GM21367 (cell line): ENCODE data around the gene JCAD.

ENCODE experiments used
- ATAC-seq: cut with Tn5 transposase; IDR thresholded peaks from one replicate; pipeline ENCODE4 v1.9.1; 2021; ENCODE audit not compliant: unreplicated experiment

Gene JCAD

GRCh38 chr10:30045961-30046360, 13.4 kb downstream of the JCAD start:
- no peak for ATAC-seq

- no peak for ATAC-seq
Observed at GRCh38 chr10:30043476-30044270, 15.7 kb downstream of the JCAD start.

- no peak for ATAC-seq
Observed at GRCh38 chr10:30042820-30043219, 16.6 kb downstream of the JCAD start.

DNA sequence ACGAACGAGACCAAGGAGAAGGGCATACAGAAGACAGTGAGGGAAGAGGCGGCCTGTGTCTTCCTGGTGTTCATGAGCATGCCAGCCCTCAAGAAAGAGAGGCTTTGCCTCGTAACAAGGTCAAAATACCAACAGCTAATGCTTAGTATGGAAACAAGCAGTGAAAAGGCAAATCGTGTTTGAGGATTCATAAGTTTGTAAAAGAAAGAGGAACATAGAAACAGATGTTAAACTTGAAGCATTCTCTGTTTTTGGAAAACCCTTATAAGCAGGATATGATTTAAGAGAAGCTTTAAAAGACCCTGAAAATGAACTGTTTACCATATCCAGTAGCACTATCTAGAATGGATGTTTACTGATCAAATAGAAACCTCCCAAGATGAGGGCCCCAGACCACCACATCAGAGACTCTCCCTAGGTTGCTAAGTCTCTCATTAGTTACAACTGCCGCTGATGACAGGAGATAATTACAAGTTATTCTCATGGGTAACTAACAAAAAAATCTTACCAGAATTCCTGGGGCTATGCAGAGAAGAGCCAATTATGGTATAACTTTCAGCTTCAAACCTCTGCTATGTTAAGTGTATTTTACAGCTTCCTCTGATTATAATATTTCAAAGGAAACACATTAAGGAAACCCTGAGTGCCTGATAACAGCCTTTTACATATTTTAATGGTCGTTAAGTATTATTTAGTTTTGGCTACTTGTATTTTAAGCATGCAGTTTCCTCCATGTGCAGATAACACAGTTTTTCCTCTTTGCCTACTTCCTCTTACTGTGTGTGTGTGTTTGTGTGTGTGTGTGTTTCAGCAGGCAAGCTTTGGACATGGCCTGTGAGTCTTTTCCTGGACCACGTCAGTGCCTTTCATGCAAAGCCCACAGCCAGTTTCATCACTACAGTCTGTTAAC, 17.9 kb downstream of the JCAD start:
- ATAC-seq: no peak

DNA sequence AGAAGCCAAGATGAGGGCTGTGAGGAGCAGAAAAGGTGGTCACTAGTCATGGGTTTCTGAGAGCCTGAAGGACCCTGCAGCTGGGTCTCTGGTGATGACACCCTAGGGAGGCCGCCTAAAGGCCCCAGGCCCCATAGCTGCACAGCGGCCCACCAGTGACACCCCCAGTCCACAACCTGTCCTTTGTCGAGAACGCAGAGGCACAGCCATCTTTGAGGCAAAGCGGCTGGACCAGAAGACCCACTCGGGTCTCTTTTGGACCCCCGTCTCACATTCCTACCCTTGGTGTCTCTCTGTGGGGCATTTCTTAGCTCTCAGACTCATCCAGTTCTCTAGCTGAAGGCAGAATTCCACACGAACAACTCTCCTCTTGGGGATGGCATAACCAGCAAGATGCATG, 18.8 kb downstream of the JCAD start:
- no peak for ATAC-seq

DNA sequence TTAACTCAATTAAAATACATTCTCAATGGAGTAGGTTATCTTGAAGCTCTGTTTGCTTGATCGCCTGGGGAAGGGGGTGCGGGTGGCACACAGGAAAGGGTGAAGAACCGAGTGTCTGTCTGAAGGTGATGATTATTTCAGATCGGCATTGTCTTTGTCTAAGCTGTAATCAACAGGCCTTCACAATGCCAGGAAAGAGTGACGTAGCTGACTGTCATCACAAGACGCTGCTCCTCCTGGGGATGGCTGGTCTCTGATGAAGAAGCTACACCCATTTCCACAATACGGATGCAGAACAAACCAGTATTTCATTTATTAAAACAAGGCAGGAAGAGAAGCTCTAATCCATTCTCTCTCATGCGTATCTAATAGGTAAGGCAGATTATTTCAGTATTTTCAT, 19.4 kb downstream of the JCAD start:
- no peak for ATAC-seq

- ATAC-seq: no peak
Observed at GRCh38 chr10:30039567-30039966, 19.8 kb downstream of the JCAD start.

DNA sequence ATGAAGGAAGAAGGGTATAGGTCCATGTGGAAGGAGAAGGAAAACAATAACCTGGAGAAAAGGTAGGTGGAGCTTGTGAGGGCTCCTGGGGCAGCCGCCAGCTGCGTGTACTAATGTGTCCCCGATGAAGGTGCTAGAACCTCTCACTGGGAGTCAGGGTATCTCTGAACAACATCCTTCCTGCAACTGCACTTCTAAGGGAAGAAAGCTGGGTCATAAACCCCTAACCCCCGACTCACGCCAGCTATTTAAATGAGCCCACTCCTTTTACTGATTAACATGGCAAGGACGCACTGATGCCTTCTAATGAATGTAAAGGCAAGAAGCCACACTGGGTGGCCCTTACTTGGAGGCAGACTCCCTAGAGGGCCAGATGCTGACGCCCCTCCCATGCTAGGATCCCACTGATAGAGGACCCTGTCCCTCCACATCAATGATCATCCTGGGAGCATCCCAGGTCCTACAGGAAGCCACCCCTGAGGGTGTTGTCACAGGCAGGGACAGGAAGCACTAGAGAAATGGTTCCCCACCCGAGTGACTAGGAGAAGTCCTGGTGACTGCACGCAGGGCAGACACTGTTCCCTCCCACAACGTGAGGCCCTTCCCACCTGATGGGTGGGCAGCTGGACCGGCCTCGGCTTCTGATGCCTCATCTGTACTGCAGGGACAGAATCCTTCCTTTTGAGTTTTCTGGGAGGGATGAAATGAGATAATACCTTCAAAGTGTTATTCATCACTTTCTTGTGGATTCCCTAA, 20.4 kb downstream of the JCAD start:
- ATAC-seq: no peak

DNA sequence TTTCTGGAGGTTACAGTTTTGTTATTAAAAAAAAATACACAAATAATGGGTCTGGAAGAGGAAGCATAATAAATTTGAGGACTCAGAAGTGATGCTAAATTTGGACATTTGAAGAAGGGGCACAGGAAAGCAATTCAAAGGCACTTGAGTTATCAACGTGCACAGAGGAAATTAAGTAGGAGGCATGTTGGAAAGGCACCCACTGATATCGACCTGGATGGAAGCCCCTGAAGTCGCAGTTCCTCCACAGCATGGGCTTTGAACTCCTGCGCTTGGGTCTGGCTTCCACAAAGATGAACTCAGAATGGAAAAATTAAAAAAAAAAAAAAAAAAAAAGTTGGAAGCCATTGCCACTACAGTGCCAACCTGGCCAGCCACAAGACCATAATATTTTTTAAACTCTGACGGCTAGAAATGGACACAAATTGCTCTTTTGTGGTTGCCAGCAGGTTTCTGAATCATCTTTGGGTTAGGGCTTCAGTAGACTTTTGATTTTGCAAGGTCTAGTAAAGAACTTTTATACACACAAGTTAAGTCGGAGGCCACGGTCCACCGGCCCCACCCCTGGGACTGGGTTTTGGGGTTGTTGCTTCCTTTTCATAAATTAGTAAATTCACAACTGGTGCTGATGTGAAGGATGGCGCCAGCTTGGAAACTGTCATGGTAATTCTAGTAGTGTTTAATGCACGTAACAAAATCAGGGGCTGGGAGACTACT, 21.6 kb downstream of the JCAD start:
- ATAC-seq: no peak

GRCh38 chr10:30036811-30037210, 22.6 kb downstream of the JCAD start:
- ATAC-seq: no peak

GRCh38 chr10:30036341-30036740, 23.0 kb downstream of the JCAD start:
- no peak for ATAC-seq

- no peak for ATAC-seq
Observed at GRCh38 chr10:30034433-30035137, 24.8 kb downstream of the JCAD start.

DNA sequence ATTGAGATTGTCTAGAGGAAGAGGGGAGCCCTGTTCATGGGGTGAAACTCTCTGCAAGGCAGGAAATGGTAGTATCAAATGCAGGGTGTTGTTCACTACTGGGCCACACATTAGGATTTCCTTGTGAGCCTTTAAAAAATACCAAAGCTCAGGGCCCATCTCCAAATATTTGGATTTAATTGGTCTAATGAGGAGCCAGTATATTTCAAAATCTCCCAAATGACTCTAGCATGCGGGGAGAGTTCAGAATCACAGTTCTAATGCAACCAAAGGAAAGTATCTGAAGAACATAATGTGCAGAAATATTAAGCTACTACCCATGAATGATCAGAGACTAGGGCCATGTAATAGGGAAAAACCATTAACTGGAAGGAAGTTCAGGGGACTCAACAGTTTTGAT, 27.3 kb downstream of the JCAD start:
- ATAC-seq: no peak

DNA sequence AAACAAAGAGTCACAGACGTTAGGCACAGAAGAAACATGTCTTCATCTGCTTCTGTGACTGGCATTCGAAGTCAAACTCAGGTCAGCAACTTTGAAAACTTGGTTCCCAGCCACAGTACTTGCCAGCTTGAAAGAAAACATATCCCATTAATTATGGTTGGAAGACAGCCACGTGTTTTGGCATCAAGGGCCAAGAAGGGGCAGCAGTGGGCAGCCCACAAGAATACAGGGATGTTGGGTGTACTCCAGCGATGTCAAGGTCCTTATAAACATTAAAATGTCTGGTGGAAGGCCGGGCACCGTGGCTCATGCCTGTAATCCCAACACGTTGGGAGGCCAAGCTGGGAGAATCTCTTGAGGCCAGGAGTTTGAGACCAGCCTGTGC, 29.5 kb downstream of the JCAD start:
- no peak for ATAC-seq

DNA sequence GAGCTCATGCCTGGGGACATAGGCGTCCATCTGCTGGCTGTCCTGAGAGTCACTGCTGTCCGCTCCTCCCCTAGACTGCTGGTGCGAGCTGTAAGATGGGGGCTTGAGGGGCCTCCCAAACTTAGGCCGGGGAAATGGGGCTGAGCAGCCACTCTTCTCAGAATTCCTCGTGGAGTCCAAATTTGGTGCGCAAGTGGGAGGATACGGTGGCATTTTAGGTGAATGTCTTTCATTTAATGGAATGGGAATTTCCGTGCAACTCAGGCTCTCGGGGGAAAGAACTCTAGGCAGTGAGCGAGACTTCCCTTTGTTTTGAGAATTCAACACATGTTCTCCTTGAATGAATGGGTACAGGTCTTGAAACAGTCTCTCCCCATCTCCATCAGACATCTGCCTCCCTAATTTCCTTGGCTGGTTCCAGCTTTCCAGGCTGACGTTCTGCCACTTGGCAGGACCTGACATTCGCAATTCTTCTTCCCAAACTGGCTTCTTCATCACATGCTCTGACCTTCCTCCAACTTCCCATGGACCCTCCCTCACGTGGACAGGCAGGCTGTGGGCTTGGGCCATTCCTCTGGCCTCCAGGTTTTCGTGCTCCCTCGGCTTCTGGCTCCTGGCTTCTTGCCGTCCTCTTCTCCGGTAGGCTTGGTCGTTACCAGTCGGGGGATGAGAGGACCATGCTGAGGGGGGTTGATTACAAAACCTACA, 30.1 kb downstream of the JCAD start:
- ATAC-seq: no peak

DNA sequence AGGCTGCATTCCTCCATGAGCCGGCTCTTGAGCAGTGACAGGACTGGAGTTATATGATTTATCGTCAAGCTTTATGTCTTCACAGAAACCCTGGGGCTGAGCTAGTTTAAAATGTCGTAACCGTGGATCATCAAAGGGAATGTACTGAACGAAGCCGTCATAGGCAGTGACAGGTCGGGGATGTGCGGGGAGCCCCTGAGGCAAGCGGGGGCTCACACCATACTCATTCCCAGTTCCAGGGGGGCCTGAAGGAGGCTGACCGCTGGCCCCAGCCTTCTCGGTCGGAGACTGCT, 30.7 kb downstream of the JCAD start:
- ATAC-seq: no peak

DNA sequence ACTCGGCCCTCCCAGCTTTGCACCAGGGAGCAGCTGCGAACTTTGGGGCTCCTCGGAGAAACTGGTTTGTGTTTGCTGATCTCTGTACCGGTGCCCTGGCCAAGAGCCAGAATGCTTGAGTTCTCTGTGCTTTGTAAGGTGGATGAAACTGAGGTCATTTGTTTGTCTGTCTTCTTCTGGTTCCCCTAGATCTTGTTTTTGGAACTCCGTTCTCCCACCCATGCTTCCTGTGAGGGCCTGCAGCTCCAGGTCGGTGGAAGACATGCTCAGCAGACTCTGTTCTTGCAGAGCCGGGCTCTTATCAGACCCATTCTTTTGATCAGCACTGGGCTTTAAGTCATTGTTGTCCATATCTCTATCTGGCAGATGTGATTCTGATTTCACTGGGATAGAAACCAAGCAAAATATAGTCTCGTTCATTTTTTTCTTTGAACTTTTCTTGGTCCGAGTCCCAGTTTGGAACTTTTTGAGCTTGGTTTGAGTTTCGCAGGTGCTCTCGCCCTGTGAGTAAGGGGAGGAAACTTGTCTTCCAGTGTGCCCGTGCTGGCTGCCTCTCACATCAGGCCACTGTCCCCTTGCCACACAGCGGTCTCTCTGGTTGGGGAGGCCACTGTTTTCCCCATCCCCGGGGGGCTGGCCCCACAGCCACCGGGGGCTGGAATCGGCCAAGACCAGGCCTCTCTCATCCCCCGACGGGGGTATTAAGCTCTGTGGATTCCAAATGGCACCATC, 31.2 kb downstream of the JCAD start:
- ATAC-seq: no peak

GRCh38 chr10:30027057-30028005, 32.1 kb downstream of the JCAD start:
- peak; percentile 88 for ATAC-seq
